ENCODE measurements around the gene SLC27A5. TPM values are rescaled to one million over a fixed set of nuclear protein-coding genes. Genes with fewer than 3 reads are reported as not detected.

Gene SLC27A5
- total and polyA plus RNA-seq, 9 of the 15 experiments (the other 6 are each of a cell fraction or from before 2014, with no cell fraction given), result 42.2 to 318 (median 64.7) TPM

- TF ChIP-seq, protein P1, sequence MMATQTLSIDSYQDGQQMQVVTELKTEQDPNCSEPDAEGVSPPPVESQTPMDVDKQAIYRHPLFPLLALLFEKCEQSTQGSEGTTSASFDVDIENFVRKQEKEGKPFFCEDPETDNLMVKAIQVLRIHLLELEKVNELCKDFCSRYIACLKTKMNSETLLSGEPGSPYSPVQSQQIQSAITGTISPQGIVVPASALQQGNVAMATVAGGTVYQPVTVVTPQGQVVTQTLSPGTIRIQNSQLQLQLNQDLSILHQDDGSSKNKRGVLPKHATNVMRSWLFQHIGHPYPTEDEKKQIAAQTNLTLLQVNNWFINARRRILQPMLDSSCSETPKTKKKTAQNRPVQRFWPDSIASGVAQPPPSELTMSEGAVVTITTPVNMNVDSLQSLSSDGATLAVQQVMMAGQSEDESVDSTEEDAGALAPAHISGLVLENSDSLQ (IDR thresholded peaks at IDR 0.05), result peak; percentile 91
- TF ChIP-seq FOS (IDR thresholded peaks at IDR 0.05; ENCODE audit: extremely low read depth, insufficient read length), result peak; percentile 51
- no peak for TF ChIP-seq CBX3 (IDR thresholded peaks at IDR 0.05; ENCODE audit: borderline replicate concordance in 1 of 2, low read length in 2 of 2)
- TF ChIP-seq ZFP30 (CRISPR knock-in tag; IDR thresholded peaks at IDR 0.05; ENCODE audit: borderline replicate concordance), result no peak
- TF ChIP-seq PRPF4 (IDR thresholded peaks at IDR 0.05; ENCODE audit: insufficient read depth, low read depth, low read length, poor library complexity, severe bottlenecking), result no peak
- peak in 1 of 2 experiments; percentile 64; a peak in 2 of 4 replicates for TF ChIP-seq MAZ (CRISPR knock-in tag; conservative IDR thresholded peaks at IDR 0.05 in 1 of 2, IDR thresholded peaks at IDR 0.05 in 1 of 2)
- TF ChIP-seq RFX1 (IDR thresholded peaks at IDR 0.05), result peak; percentile 99
- no peak for TF ChIP-seq TCF15 (CRISPR knock-in tag; IDR thresholded peaks at IDR 0.05)
- TF ChIP-seq ERF (CRISPR knock-in tag; IDR thresholded peaks at IDR 0.05), result peak; percentile 76; the same call in 1 of the 2 replicates
- no peak for TF ChIP-seq NCOA6 (IDR thresholded peaks at IDR 0.05)
- no peak for TF ChIP-seq MTF1 (CRISPR knock-in tag; IDR thresholded peaks at IDR 0.05; ENCODE audit: borderline replicate concordance)
- no peak for TF ChIP-seq DEAF1 (CRISPR knock-in tag; IDR thresholded peaks at IDR 0.05)
- TF ChIP-seq U2AF1 (optimal IDR thresholded peaks at IDR 0.05; ENCODE audit: low read depth, low read length), result peak; percentile 82
- TF ChIP-seq SIX5 (IDR thresholded peaks at IDR 0.05; ENCODE audit: borderline replicate concordance in 1 of 2, insufficient read depth in 1 of 2, low read depth in 1 of 2, low read length in 2 of 2), result peak; percentile 83 to 87
- TF ChIP-seq PHF8 (IDR thresholded peaks at IDR 0.05; ENCODE audit: borderline replicate concordance, low read length), result peak; percentile 67; the same call in 1 of the 2 replicates
- no peak for TF ChIP-seq GTF2B (IDR thresholded peaks at IDR 0.05; ENCODE audit: extremely low read depth, insufficient read length)
- TF ChIP-seq, protein P2, sequence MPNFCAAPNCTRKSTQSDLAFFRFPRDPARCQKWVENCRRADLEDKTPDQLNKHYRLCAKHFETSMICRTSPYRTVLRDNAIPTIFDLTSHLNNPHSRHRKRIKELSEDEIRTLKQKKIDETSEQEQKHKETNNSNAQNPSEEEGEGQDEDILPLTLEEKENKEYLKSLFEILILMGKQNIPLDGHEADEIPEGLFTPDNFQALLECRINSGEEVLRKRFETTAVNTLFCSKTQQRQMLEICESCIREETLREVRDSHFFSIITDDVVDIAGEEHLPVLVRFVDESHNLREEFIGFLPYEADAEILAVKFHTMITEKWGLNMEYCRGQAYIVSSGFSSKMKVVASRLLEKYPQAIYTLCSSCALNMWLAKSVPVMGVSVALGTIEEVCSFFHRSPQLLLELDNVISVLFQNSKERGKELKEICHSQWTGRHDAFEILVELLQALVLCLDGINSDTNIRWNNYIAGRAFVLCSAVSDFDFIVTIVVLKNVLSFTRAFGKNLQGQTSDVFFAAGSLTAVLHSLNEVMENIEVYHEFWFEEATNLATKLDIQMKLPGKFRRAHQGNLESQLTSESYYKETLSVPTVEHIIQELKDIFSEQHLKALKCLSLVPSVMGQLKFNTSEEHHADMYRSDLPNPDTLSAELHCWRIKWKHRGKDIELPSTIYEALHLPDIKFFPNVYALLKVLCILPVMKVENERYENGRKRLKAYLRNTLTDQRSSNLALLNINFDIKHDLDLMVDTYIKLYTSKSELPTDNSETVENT (CRISPR knock-in tag; IDR thresholded peaks at IDR 0.05), result 0 out of 2 replicates have a peak, but pooled peaks have one; percentile 26
- TF ChIP-seq NELFE (IDR thresholded peaks at IDR 0.05; ENCODE audit: insufficient read depth, insufficient read length), result no peak
- no peak for TF ChIP-seq NCOA1 (IDR thresholded peaks at IDR 0.05; ENCODE audit: low read depth)
- no peak for TF ChIP-seq HEY1 (CRISPR knock-in tag; IDR thresholded peaks at IDR 0.05; ENCODE audit: borderline replicate concordance)
Measured at GRCh38 chr19:58451358-58452101, 60.3 kb downstream of the SLC27A5 start, which contains the start of gene ZNF324B (continued).

All from K562 (cell line).